ENCODE measurements around the gene ADAM19. TPM values are rescaled to one million over a fixed set of nuclear protein-coding genes. Genes with fewer than 3 reads are reported as not detected.

Gene ADAM19
- polyA plus RNA-seq, 1 of the 3 experiments (the other 2 are of a cell fraction): 46.9 TPM

GRCh38 chr5:157455057-157455456, 120.5 kb downstream of the ADAM19 start:
- Histone ChIP-seq H4K20me1 (ENCODE audit: insufficient read depth) (no peaks in the 10 kb centered on the region), H3K36me3 (replicated peaks in 1 of 2; ENCODE audit: control insufficient read depth in 1 of 2, insufficient read depth in 2 of 2, low read length in 1 of 2) (no peaks in the 10 kb centered on the region), H3K4me3 (ENCODE audit: low read depth in 2 of 2, low read length in 1 of 2) (no peak overlapping the region), H3K79me2 (ENCODE audit: insufficient read depth) (no peaks in the 10 kb centered on the region), H3K9ac (no peak overlapping the region), H2AFZ (ENCODE audit: low read depth) (no peak overlapping the region), H3F3A (replicated peaks; ENCODE audit: insufficient read depth) (no peaks in the 10 kb centered on the region), H3K9me2 (no peaks in the 10 kb centered on the region), H3K9me3 (no peaks in the 10 kb centered on the region), H3K4me2 (no peak overlapping the region), H3K27ac (ENCODE audit: low read depth in 2 of 2, low read length in 1 of 2) (no peak overlapping the region), H3K27me3 (ENCODE audit: insufficient read depth) (no peaks in the 10 kb centered on the region), H3K4me1 (ENCODE audit: control insufficient read depth in 1 of 2, insufficient read depth in 2 of 2, low read depth in 1 of 2, low read length in 1 of 2) (no peaks in the 10 kb centered on the region; a peak in 1 of 4 replicates)
- 83% methylated on average over 6 of the region's 7 CpGs for WGBS (ENCODE audit: low lambda C conversion rate)
- TF ChIP-seq MXI1 (IDR thresholded peaks at IDR 0.05; ENCODE audit: low read depth, low read length) (no peak), POLR2AphosphoS5 (IDR thresholded peaks at IDR 0.05; ENCODE audit: low read depth, low read length) (no peak), FOXM1 (IDR thresholded peaks at IDR 0.05; ENCODE audit: low read depth) (no peak), IRF3 (IDR thresholded peaks at IDR 0.05; ENCODE audit: low read depth, low read length) (no peak)
- ChIA-PET POLR2A (no interaction called here), CTCF (interaction anchor here (0.9 to 4.0 kb wide), 3 partner anchors 12 to 23 kb away, joined by 3 to 19 read pairs (median 3); no protein-coding TSS in a partner anchor)
- DNase-seq: no peak

- no peak overlapping the region for H3K27ac ChIP-seq (ENCODE audit: low read depth in 2 of 2, low read length in 1 of 2)
- no peaks in the 10 kb centered on the region for H3K79me2 ChIP-seq (ENCODE audit: insufficient read depth)
- H3K4me3 ChIP-seq (ENCODE audit: low read depth in 2 of 2, low read length in 1 of 2): no peak overlapping the region
- H3K9ac ChIP-seq: no peak overlapping the region
- H3K36me3 ChIP-seq (replicated peaks in 1 of 2; ENCODE audit: control insufficient read depth in 1 of 2, insufficient read depth in 2 of 2, low read length in 1 of 2): no peaks in the 10 kb centered on the region
- POLR2A ChIA-PET: no interaction called here
- no peaks in the 10 kb centered on the region for H3K9me3 ChIP-seq
- peaks cover 0 to 5% of the 10 kb centered on the region in 2 experiments; a peak in 1 of 4 replicates for H3K4me1 ChIP-seq (ENCODE audit: control insufficient read depth in 1 of 2, insufficient read depth in 2 of 2, low read depth in 1 of 2, low read length in 1 of 2)
- CTCF ChIA-PET: interaction anchor here (1.1 to 4.0 kb wide), 3 partner anchors 18 to 23 kb away, joined by 3 to 19 read pairs (median 3); no protein-coding TSS in a partner anchor
- no peak overlapping the region for H3K4me2 ChIP-seq
- 91% methylated on average over 7 of the region's 7 CpGs for WGBS (ENCODE audit: low lambda C conversion rate)
- H3K27me3 ChIP-seq (ENCODE audit: insufficient read depth): no peaks in the 10 kb centered on the region
- H3K9me2 ChIP-seq: no peaks in the 10 kb centered on the region
- DNase-seq: no peak
- no peaks in the 10 kb centered on the region for H4K20me1 ChIP-seq (ENCODE audit: insufficient read depth)
- H2AFZ ChIP-seq (ENCODE audit: low read depth): no peak overlapping the region
- no peaks in the 10 kb centered on the region for H3F3A ChIP-seq (replicated peaks; ENCODE audit: insufficient read depth)
- TF ChIP-seq RFX5 (IDR thresholded peaks at IDR 0.05; ENCODE audit: low read length): no peak
- no peak for TF ChIP-seq FOXM1 (IDR thresholded peaks at IDR 0.05; ENCODE audit: low read depth)
- no peak for TF ChIP-seq RCOR1 (IDR thresholded peaks at IDR 0.05; ENCODE audit: low read length)
- TF ChIP-seq NFIC (IDR thresholded peaks at IDR 0.05; ENCODE audit: borderline replicate concordance): no peak
- TF ChIP-seq MXI1 (IDR thresholded peaks at IDR 0.05; ENCODE audit: low read depth, low read length): no peak
- TF ChIP-seq POLR2AphosphoS5 (IDR thresholded peaks at IDR 0.05; ENCODE audit: low read depth, low read length): no peak
- no peak for TF ChIP-seq FOSL2 (IDR thresholded peaks at IDR 0.05; ENCODE audit: borderline replicate concordance, low read depth)
- no peak for TF ChIP-seq USF2 (IDR thresholded peaks at IDR 0.05; ENCODE audit: borderline replicate concordance, low read depth, low read length)
- no peak for TF ChIP-seq CTCF (IDR thresholded peaks at IDR 0.05)
- TF ChIP-seq EP300 (IDR thresholded peaks at IDR 0.05; ENCODE audit: borderline replicate concordance in 1 of 2, low read depth in 1 of 2, low read length in 1 of 2): no peak
- TF ChIP-seq USF1 (IDR thresholded peaks at IDR 0.05; ENCODE audit: borderline replicate concordance, low read depth): no peak
- no peak for TF ChIP-seq MAX (IDR thresholded peaks at IDR 0.05; ENCODE audit: low read depth)
- TF ChIP-seq RXRA (IDR thresholded peaks at IDR 0.05; ENCODE audit: borderline replicate concordance, low read depth): no peak
- no peak for TF ChIP-seq TAF1 (IDR thresholded peaks at IDR 0.05; ENCODE audit: borderline replicate concordance, low read depth, low read length)
- TF ChIP-seq JUND (IDR thresholded peaks at IDR 0.05): no peak
- no peak for TF ChIP-seq GABPA (IDR thresholded peaks at IDR 0.05; ENCODE audit: low read depth)
- no peak for TF ChIP-seq SIN3A (IDR thresholded peaks at IDR 0.05; ENCODE audit: borderline replicate concordance, low read depth, low read length)
- no peak for TF ChIP-seq REST (IDR thresholded peaks at IDR 0.05; ENCODE audit: low read depth, low read length)
Observed at GRCh38 chr5:157454273-157454672, 121.3 kb downstream of the ADAM19 start.

Measured in SK-N-SH (cell line).